OCI-LY3 (cell line): Measurements from ENCODE around the gene CNTF.

Source experiments
- H2AFZ ChIP-seq: fragments of 200-600, 300-600 bp; shearing (Covaris generic); 2 replicates; pipeline ENCODE4 v1.6.0; 2014; ENCODE audit warnings: antibody characterized with exemption, low read depth, low read length
- H3K27ac ChIP-seq: fragments of 200-600, 300-600 bp; sonication (generic); 2 replicates; pipeline ENCODE4 v1.5.1; 2014; ENCODE audit warnings: mild to moderate bottlenecking, low read length, moderate library complexity, mixed read lengths
- H3K27me3 ChIP-seq: fragments of 200-600, 300-600 bp; sonication (generic); 2 replicates; pipeline ENCODE4 v1.6.1; 2014; ENCODE audit warnings: low read depth, low read length, mixed read lengths
- H3K36me3 ChIP-seq: fragments of 200-600, 300-600 bp; sonication (generic); replicated peaks from 2 replicates; pipeline ENCODE3; 2014; ENCODE audit warnings: low read depth, low read length, mixed read lengths
- H3K4me1 ChIP-seq: fragments of 300-600, 200-600 bp; sonication (generic); 2 replicates; pipeline ENCODE4 v1.6.1; 2014; ENCODE audit warnings: low read length, mixed read lengths
- H3K4me2 ChIP-seq: fragments of 200-600, 300-600 bp; sonication (generic); 2 replicates; pipeline ENCODE4 v1.6.1; 2014; ENCODE audit warnings: low read length, mixed read lengths
- H3K4me3 ChIP-seq: fragments of 300-600, 200-600 bp; sonication (generic); 2 replicates; pipeline ENCODE4 v1.5.1; 2014; ENCODE audit warnings: antibody characterized with exemption, mild to moderate bottlenecking, low read length, moderate library complexity
- H3K79me2 ChIP-seq: fragments of 300-600, 200-600 bp; shearing (Covaris generic); 2 replicates; pipeline ENCODE4 v1.6.1; 2014; ENCODE audit warnings: mild to moderate bottlenecking, low read length, mixed read lengths
- H3K9ac ChIP-seq: fragments of 300-600, 200-600 bp; shearing (Covaris generic); 2 replicates; pipeline ENCODE4 v1.6.0; 2014; ENCODE audit warnings: mild to moderate bottlenecking, low read length, moderate library complexity
- H3K9me3 ChIP-seq: fragments of 200-600, 300-600 bp; shearing (Covaris generic); 2 replicates; pipeline ENCODE4 v1.6.1; 2014; ENCODE audit warnings: low read length, mixed read lengths; ENCODE audit not compliant: insufficient read depth
- H4K20me1 ChIP-seq: fragments of 200-600, 300-600 bp; sonication (generic); 2 replicates; pipeline ENCODE4 v1.6.1; 2016; ENCODE audit warnings: low read length, mixed read lengths; ENCODE audit not compliant: insufficient read depth
- EZH2phosphoT487 ChIP-seq: fragments of 200-600 bp; shearing (Covaris generic); IDR thresholded peaks from 2 replicates; pipeline ENCODE4 v1.6.1; 2018; ENCODE audit warnings: antibody characterized with exemption, mixed run types, low read depth
- TF ChIP-seq, protein P1 (sequence below): fragments of 200-600, 300-600 bp; sonication (generic); IDR thresholded peaks from 2 replicates; pipeline ENCODE4 v1.5.1; 2014; ENCODE audit warnings: antibody characterized with exemption, low read length, low read depth

Gene CNTF

DNA sequence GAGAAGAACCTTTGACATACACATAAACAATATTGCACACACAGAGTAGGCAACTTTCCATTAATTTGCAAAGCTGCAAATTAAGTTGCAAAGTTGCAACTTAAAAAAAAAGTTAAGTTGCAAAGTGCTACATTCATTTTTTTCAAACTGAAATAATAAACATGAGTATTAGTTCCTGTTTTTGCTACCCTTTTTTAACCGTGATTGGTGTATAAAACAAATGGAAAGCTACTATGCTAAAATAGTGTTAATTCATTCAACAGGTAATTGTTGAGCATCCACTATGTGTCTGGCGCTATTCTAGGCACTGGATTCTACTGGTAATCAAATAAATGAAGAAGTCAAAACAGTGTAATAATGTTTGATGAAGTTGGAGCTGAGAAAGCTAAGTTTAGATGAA, 35.5 kb upstream of the CNTF start:
- Histone ChIP-seq H4K20me1 (peaks cover 74% of the 10 kb centered on the region), H3K4me3 (no peak overlapping the region), H3K4me2 (no peak overlapping the region; the same call in 1 of the 2 replicates), H3K27me3 (no peaks in the 10 kb centered on the region), H3K27ac (no peak overlapping the region), H3K79me2 (peaks cover 95% of the 10 kb centered on the region), H3K4me1 (peaks cover 33% of the 10 kb centered on the region), H3K9ac (no peak overlapping the region), H3K9me3 (no peaks in the 10 kb centered on the region), H3K36me3 (peaks cover 17% of the 10 kb centered on the region), H2AFZ (no peak overlapping the region)
- TF ChIP-seq, protein P1, sequence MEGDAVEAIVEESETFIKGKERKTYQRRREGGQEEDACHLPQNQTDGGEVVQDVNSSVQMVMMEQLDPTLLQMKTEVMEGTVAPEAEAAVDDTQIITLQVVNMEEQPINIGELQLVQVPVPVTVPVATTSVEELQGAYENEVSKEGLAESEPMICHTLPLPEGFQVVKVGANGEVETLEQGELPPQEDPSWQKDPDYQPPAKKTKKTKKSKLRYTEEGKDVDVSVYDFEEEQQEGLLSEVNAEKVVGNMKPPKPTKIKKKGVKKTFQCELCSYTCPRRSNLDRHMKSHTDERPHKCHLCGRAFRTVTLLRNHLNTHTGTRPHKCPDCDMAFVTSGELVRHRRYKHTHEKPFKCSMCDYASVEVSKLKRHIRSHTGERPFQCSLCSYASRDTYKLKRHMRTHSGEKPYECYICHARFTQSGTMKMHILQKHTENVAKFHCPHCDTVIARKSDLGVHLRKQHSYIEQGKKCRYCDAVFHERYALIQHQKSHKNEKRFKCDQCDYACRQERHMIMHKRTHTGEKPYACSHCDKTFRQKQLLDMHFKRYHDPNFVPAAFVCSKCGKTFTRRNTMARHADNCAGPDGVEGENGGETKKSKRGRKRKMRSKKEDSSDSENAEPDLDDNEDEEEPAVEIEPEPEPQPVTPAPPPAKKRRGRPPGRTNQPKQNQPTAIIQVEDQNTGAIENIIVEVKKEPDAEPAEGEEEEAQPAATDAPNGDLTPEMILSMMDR: no peak
- no peak for TF ChIP-seq EZH2phosphoT487

DNA sequence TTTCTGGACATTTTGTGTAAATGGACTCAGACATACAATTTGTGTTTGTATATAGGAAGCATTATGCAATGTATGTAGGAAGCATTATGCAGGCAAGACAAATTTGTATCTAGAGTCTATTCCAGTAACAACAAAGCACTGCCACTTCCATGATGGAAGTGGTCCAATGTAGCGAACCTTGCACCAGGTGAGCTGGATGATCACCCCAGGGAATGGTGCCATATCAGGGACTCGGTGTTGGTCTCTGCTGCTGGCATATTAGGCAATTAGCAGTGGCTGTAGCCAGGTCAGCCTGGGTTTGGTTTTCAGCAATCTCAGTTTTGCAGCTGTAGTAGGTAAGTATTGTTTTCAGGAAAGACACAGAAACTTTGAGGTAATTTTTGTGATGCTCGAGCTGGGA, 30.8 kb upstream of the CNTF start:
- peaks cover 90% of the 10 kb centered on the region for H3K79me2 ChIP-seq
- H3K9me3 ChIP-seq: no peaks in the 10 kb centered on the region
- H3K27me3 ChIP-seq: no peaks in the 10 kb centered on the region
- no peak overlapping the region for H3K4me2 ChIP-seq
- H3K36me3 ChIP-seq: peaks cover 12% of the 10 kb centered on the region
- H3K9ac ChIP-seq: no peak overlapping the region
- TF ChIP-seq, protein P1: no peak
- no peak for TF ChIP-seq EZH2phosphoT487
- H4K20me1 ChIP-seq: peaks cover 68% of the 10 kb centered on the region
- no peak overlapping the region for H2AFZ ChIP-seq
- no peak overlapping the region for H3K4me3 ChIP-seq
- H3K4me1 ChIP-seq: peaks cover 16% of the 10 kb centered on the region
- no peak overlapping the region for H3K27ac ChIP-seq

DNA sequence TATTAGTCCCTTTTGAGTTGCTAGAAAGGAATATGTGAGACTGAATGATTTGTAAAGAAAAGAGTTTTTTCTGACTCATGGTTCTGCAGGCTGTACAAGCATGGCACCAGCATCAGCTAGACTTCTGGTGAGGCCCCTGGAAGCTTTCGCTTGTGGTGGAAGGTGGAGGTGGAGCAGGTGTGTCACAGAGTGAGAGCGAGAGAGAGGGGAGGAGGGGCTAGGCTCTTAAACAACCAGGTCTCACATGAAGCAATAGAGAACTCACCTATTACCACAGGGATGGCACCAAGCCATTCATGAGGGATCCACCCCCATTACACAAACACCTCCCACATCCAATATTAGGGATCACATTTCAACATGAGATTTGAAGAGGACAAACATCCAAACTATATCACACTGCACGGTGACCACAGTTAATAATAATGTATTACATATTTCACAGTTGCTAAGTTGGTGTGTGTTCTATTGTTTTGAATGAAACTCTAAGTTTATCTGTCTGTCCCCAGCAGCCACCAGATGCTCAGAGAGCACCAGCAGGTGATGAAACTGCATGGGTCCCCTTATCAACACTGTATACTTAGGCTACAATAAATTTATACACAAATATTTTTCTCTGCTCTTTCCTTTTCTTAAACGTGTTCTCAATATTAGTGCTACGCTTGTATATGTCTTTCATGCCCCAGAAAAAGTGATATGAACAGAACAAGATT, 29.5 kb upstream of the CNTF start:
- TF ChIP-seq EZH2phosphoT487: no peak
- TF ChIP-seq, protein P1: no peak
- Histone ChIP-seq H3K9me3 (no peaks in the 10 kb centered on the region), H4K20me1 (peaks cover 67% of the 10 kb centered on the region), H3K79me2 (peaks cover 90% of the 10 kb centered on the region), H3K4me3 (no peak overlapping the region), H3K4me1 (peaks cover 8% of the 10 kb centered on the region; the same call in 1 of the 2 replicates), H3K36me3 (peaks cover 12% of the 10 kb centered on the region), H2AFZ (no peak overlapping the region), H3K27ac (no peak overlapping the region), H3K27me3 (no peaks in the 10 kb centered on the region), H3K9ac (no peak overlapping the region), H3K4me2 (no peak overlapping the region)

DNA sequence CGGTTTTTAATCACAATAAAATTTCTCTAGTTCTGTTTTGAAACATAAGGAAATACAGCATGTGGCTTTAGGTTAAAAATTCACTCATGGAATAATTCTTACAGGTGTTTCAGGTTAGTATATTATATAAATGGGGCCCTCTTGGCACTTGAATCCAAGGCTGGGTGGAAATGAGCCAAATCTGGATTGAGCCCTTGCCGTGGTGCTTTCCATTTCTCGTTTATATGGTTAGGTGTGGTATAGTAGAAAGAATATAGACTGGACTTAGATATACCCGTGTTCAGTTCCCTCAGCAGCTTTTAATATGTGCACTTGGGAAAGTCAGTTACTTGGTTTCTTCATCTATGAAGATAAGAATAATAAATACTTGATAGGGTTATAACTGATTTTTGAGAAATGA, 27.6 kb upstream of the CNTF start:
- no peak overlapping the region for H3K4me2 ChIP-seq
- H3K27ac ChIP-seq: no peak overlapping the region
- H3K4me3 ChIP-seq: no peak overlapping the region
- peaks cover 90% of the 10 kb centered on the region for H3K79me2 ChIP-seq
- peaks cover 82% of the 10 kb centered on the region for H4K20me1 ChIP-seq
- H3K27me3 ChIP-seq: no peaks in the 10 kb centered on the region
- no peak overlapping the region for H2AFZ ChIP-seq
- H3K4me1 ChIP-seq: peaks cover 9% of the 10 kb centered on the region
- H3K36me3 ChIP-seq: peaks cover 18% of the 10 kb centered on the region
- no peak overlapping the region for H3K9ac ChIP-seq
- TF ChIP-seq, protein P1: no peak
- no peak for TF ChIP-seq EZH2phosphoT487
- no peaks in the 10 kb centered on the region for H3K9me3 ChIP-seq
